HepG2 (cell line): ENCODE results near the gene IGDCC3. TPM values are rescaled to one million over a fixed set of nuclear protein-coding genes. Genes with fewer than 3 reads are reported as not detected.

Source experiments
- ARHGAP35 ChIP-seq: sonication (generic); formaldehyde crosslinking; IDR thresholded peaks from 2 replicates; pipeline ENCODE4 v1.9.0; 2022; ENCODE audit warnings: mild to moderate bottlenecking, inconsistent platforms, moderate library complexity, missing genetic modification reagents, borderline replicate concordance
- CAMTA2 ChIP-seq: sonication (generic); formaldehyde crosslinking; IDR thresholded peaks from 2 replicates; pipeline ENCODE4 v1.4.0; 2020; ENCODE audit warnings: mild to moderate bottlenecking, missing genetic modification reagents, borderline replicate concordance
- CSRNP1 ChIP-seq: sonication (generic); formaldehyde crosslinking; IDR thresholded peaks from 2 replicates; pipeline ENCODE4 v1.8.1; 2023; ENCODE audit warnings: mild to moderate bottlenecking, missing genetic modification reagents
- E2F1 ChIP-seq: sonication (generic); formaldehyde crosslinking; IDR thresholded peaks from 2 replicates; pipeline ENCODE4 v1.5.0; 2020; ENCODE audit warnings: missing genetic modification reagents
- KLF9 ChIP-seq: IDR thresholded peaks from 2 replicates; pipeline ENCODE4 v1.6.1; 2016; ENCODE audit warnings: low read depth
- REST ChIP-seq, 2 experiments: IDR thresholded peaks; 2 replicates each; pipeline ENCODE4 v1.6.1; 2011 to 2012; ENCODE audit warnings: low read length in 2 of 2, borderline replicate concordance in 1 of 2, low read depth in 1 of 2, mild to moderate bottlenecking in 1 of 2, moderate library complexity in 1 of 2
- SAP130 ChIP-seq: IDR thresholded peaks from 2 replicates; pipeline ENCODE4 v1.6.1; 2016; ENCODE audit warnings: low read depth
- ZBTB3 ChIP-seq: sonication (generic); formaldehyde crosslinking; IDR thresholded peaks from 2 replicates; pipeline ENCODE4 v1.4.0; 2020; ENCODE audit warnings: low read depth, mild to moderate bottlenecking, moderate library complexity, missing genetic modification reagents, borderline replicate concordance
- ZNF318 ChIP-seq: sonication (generic); formaldehyde crosslinking; IDR thresholded peaks from 2 replicates; pipeline ENCODE4 v1.4.0; 2020; ENCODE audit warnings: mild to moderate bottlenecking, missing genetic modification reagents
- polyA plus RNA-seq, 8 experiments: library from polyadenylated mRNA; depleted of rRNA in 3 of 8; stranded (reverse) in 7 of 8; unstranded in 1 of 8; fragments of >200 nt; fragmentation: Illumina TruSeq in 4 of 8; extraction: Trizol in 4 of 8; gene quantifications; 2 replicates each; pipeline versions ENCODE4 v1.2.1 to v1.2.3, GENCODE V29; 2011 to 2016; ENCODE audit warnings: low read depth in 4 of 8, missing spikeins in 1 of 8, mixed read lengths in 1 of 8; ENCODE audit not compliant: insufficient read depth in 1 of 8
- total RNA-seq, 5 experiments: library from RNA; depleted of rRNA; stranded (reverse); fragments of >200 nt; fragmentation: Illumina TruSeq; extraction: Trizol; gene quantifications; 2 replicates each; pipeline ENCODE4 v1.2.3, GENCODE V29; 2016; ENCODE audit warnings: low read depth in 1 of 5

Gene IGDCC3
- total and polyA plus RNA-seq, 2 of the 13 experiments (the other 11 are each of a cell fraction or from before 2014, with no cell fraction given), result 30.1 to 51.8 TPM

GRCh38 chr15:65377105-65377975 lies 462 bp downstream of the IGDCC3 start (continued):
- TF ChIP-seq REST (IDR thresholded peaks at IDR 0.05; ENCODE audit: borderline replicate concordance in 1 of 2, low read depth in 1 of 2, low read length in 2 of 2), result no peak
- no peak for TF ChIP-seq ZNF318 (CRISPR knock-in tag)
- peak; percentile 36; the same call in 1 of the 2 replicates for TF ChIP-seq SAP130 (CRISPR knock-in tag)
- TF ChIP-seq E2F1, result no peak
- TF ChIP-seq ARHGAP35, result no peak
- no peak for TF ChIP-seq KLF9 (CRISPR knock-in tag)
- TF ChIP-seq CSRNP1 (CRISPR knock-in tag), result no peak
- TF ChIP-seq CAMTA2 (CRISPR knock-in tag), result no peak
- no peak for TF ChIP-seq ZBTB3 (CRISPR knock-in tag)
